Stimulated activated effector memory CD8-positive, alpha-beta T cell treated with anti-CD3 and anti-CD28 coated beads, Interleukin-12 subunit alpha, Interleukin-12 subunit beta, amount 100 ng/mL, for 72 hours (primary cell): ENCODE data around the gene PPP1R1B.

Experiments used
- ATAC-seq: fragments of 150-1000 bp; cut with Tn5 transposase; 2 replicates; pipeline ENCODE4 v1.10.0; 2021
- DNase-seq, 2 donors: peaks; one replicate each; pipeline ENCODE4 v3.0.0; 2021 to 2022; ENCODE audit warnings: low spot score in 2 of 2
- H3K27ac Mint-ChIP-seq: one replicate; pipeline ENCODE4 v1.8.0; 2022; ENCODE audit warnings: mild to moderate bottlenecking, mixed read lengths
- H3K36me3 Mint-ChIP-seq: one replicate; pipeline ENCODE4 v1.8.0; 2022; ENCODE audit warnings: mild to moderate bottlenecking, mixed read lengths
- H3K4me1 Mint-ChIP-seq: one replicate; pipeline ENCODE4 v1.8.0; 2022; ENCODE audit warnings: mixed read lengths
- H3K4me3 Mint-ChIP-seq: one replicate; pipeline ENCODE4 v1.8.0; 2022; ENCODE audit warnings: mild to moderate bottlenecking, mixed read lengths
- H3K9me3 Mint-ChIP-seq: one replicate; pipeline ENCODE4 v1.8.0; 2022; ENCODE audit warnings: mixed read lengths

PPP1R1B gene

GRCh38 chr17:39606434-39607056, 20.2 kb upstream of the PPP1R1B start:
- Mint-ChIP-seq H3K36me3 (no peaks in the 10 kb centered on the region), H3K4me3 (peak overlapping the region; percentile 36)

GRCh38 chr17:39607057-39607850, 19.5 kb upstream of the PPP1R1B start:
- ATAC-seq (no peak), DNase-seq (peak in 1 of 2 donors; percentile 53)
- H3K4me3 Mint-ChIP-seq: peak overlapping the region; percentile 36

More at GRCh38 chr17:39606434-39607056, 20.2 kb upstream of the PPP1R1B start:
- Mint-ChIP-seq H3K27ac (no peak overlapping the region), H3K9me3 (no peaks in the 10 kb centered on the region), H3K4me1 (peaks cover 9% of the 10 kb centered on the region)
- ATAC-seq (no peak), DNase-seq (peak in 1 of 2 donors; percentile 55)

DNA sequence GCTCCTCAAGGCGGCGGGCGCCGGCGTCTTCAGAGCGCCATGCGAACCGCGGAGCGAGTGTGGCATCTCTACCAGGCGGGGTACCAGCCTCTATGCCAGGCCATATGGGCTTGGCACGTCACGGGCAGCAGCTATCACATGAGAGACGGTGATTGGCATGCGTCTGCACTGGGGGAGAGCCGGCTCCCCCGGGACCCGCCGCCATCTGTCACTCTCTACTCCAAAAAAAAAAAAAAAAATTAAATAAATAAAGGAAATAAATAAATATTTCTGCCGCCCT, 19.0 kb upstream of the PPP1R1B start, which contains the start of gene NEUROD2:
TSS of gene NEUROD2 (minus strand) at position 70 of the 280 bp plus-strand sequence. CDS start 1,321 bp downstream, outside the sequence.
- DNase-seq (peak in 1 of 2 donors; percentile 47), ATAC-seq (no peak)
- Mint-ChIP-seq H3K4me3 (peak within 1 kb of the TSS; percentile 36), H3K36me3 (no peaks in the 10 kb centered on the region), H3K9me3 (no peaks in the 10 kb centered on the region), H3K27ac (no peak within 1 kb of the TSS), H3K4me1 (peaks cover 9% of the 10 kb centered on the region)

More at GRCh38 chr17:39607057-39607850, 19.5 kb upstream of the PPP1R1B start:
- Mint-ChIP-seq H3K4me1 (peaks cover 9% of the 10 kb centered on the region), H3K36me3 (no peaks in the 10 kb centered on the region), H3K9me3 (no peaks in the 10 kb centered on the region), H3K27ac (no peak overlapping the region)

GRCh38 chr17:39608142-39608981, 18.4 kb upstream of the PPP1R1B start:
- H3K4me1 Mint-ChIP-seq: peaks cover 5% of the 10 kb centered on the region
- no peak overlapping the region for H3K4me3 Mint-ChIP-seq
- ATAC-seq: no peak
- no peak for DNase-seq
- no peak overlapping the region for H3K27ac Mint-ChIP-seq
- no peaks in the 10 kb centered on the region for H3K36me3 Mint-ChIP-seq
- H3K9me3 Mint-ChIP-seq: no peaks in the 10 kb centered on the region

DNA sequence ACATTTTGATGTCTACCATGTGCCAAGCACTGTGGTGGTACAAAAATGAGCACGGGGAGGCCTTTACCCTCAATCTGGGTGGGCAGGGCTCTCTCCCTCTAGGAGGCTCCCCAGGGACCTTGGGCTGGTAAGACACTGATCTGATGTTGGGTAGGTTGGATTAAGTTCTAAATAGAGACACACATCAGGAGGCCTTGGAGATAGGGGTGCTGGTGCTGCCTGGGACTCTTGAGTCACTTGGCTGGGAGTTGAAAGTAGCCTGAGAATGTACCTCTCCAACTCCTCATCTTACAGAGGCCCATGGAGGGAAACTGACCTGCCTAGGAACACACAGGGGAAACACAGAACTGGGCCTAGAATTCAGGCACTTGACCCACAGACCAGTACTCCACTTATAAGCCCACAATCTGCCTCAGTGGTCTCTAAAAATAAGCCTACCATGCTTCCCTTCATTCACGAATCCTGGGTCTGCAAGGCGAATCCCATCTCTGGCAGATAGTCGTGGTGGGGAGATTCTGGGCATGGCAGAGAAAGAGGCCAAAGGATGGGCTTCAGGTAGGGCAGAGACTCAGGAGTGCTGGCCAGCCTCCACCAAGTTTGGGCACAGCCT, 17.2 kb upstream of the PPP1R1B start:
- no peak for DNase-seq
- Mint-ChIP-seq H3K4me3 (no peak overlapping the region), H3K4me1 (no peaks in the 10 kb centered on the region), H3K36me3 (no peaks in the 10 kb centered on the region), H3K27ac (no peak overlapping the region), H3K9me3 (no peaks in the 10 kb centered on the region)
- ATAC-seq: no peak

DNA sequence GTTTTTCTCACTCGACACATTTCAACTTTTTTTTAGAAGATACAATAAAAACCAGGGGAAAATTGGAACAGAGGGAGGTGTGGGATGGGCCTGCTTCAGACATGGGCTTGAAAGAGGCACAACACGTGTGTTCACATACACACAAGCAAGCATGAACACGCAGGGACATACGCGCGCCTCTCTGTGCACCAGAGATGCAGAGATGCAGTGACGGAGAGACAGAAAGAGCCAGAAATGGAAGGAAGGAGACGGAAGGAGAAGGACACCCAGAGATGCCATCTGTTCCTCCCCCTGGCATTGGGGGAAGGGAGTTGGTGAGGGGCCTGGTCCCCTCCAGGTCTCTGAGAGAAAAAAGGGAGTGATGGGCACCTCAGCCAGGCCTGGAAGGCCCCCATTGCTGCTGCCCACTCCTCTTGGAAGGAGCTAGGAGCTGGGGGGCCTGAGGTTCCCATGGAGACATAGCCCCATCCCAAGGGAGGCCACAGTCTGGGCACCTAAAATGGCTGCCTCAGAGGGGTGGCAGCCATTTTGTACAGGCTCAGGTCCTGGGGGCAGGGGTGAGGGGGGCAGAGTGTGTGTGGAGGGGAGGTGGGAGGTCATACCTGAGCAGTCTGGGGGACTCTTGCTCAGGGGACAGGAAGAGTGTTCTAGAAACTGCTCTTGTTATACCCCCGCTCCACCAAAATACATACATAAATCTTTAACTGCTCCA, 15.2 kb upstream of the PPP1R1B start:
- H3K4me3 Mint-ChIP-seq: no peak overlapping the region
- no peak for ATAC-seq
- H3K27ac Mint-ChIP-seq: no peak overlapping the region
- DNase-seq: no peak
- no peaks in the 10 kb centered on the region for H3K4me1 Mint-ChIP-seq
- H3K36me3 Mint-ChIP-seq: no peaks in the 10 kb centered on the region
- no peaks in the 10 kb centered on the region for H3K9me3 Mint-ChIP-seq

DNA sequence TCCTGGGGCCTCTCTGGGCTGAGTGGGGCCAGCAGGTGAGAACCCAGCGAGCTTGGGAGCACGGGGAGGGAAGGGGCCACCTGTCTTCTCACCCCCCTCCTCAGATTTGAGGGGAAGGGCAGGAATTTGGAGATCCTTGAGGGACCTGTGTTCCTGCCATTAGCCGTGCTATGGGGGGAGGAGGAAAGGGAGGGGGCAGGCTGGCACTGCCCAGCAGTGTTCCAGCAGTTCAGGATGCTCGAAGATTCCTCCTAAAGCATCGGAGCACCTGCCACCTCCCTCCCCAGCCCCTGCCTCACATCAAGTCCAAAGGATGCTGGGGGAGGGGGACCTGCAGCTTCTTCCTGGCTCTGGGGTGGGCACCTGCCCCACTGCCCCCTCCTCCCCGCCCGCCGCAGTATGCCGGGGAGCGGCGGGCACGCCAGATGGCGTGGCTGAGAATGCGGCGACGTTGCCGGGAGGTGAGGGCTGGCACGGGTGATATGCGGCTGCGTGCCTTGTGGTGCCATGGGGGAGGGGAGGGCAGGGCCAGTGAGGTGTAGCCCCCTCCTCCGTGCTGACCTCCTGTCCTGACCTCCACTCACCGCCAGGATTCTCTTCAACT, 14.4 kb upstream of the PPP1R1B start:
- no peak overlapping the region for H3K27ac Mint-ChIP-seq
- H3K4me3 Mint-ChIP-seq: no peak overlapping the region
- H3K36me3 Mint-ChIP-seq: no peaks in the 10 kb centered on the region
- H3K9me3 Mint-ChIP-seq: no peaks in the 10 kb centered on the region
- no peaks in the 10 kb centered on the region for H3K4me1 Mint-ChIP-seq
- ATAC-seq (no peak), DNase-seq (no peak)

DNA sequence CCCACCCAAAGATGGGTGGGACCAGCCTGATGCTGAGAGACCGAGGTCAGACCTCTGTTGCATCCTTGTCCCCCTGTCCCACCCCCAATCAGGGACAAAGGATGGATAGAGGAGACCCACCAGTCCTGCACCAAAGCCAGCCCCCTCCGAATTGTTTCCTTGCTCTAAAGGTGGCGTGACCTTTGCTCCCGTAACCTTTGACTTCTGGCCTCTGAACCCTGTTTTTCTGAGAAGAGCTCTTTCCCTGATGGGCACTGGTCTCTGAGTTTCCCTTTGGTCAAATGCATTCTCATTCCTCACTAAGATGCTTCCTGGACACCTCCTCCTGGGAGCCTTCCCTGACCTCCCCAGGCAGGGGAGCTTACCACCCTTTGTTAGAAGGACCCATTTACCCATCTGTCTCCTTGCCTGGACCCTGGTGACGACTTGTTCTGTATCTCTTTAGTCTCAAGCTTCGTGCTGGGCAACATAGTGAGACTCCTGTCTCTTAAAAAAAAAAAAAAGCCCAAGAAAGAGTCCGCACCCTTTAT, 13.8 kb upstream of the PPP1R1B start:
- H3K4me1 Mint-ChIP-seq: no peaks in the 10 kb centered on the region
- no peaks in the 10 kb centered on the region for H3K9me3 Mint-ChIP-seq
- no peak overlapping the region for H3K27ac Mint-ChIP-seq
- H3K36me3 Mint-ChIP-seq: no peaks in the 10 kb centered on the region
- ATAC-seq: no peak
- H3K4me3 Mint-ChIP-seq: no peak overlapping the region
- DNase-seq: no peak

DNA sequence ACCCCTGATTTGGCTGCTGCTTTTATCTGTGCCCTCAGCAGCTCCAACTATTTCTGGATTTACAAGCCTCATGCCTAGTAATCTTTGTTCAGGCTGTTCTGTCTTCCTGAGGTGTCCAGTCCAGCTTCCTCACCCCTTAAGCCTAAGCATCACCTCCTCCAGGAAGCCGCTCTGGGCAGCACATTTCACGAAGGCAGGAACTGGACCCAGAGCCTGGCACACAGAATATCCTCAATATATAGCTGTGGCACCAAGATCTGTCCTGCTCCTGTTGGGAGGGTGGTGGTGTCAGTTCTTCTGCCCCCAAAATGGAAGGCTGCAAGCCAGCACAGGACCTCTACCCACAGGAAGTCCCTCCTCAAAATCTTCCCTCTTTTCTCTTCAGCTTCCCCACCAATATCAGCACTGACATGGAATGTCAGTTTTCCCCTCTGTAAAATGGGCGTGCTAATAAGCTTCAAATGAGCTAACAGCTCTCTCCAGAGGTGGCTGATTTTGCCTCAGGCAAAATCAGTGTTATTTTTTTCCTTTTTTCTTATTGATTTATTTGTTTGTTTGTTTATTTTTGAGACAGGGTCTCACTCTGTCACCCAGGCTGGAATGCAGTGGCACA, 12.1 kb upstream of the PPP1R1B start:
- Mint-ChIP-seq H3K4me3 (no peak overlapping the region), H3K4me1 (peaks cover 6% of the 10 kb centered on the region), H3K36me3 (no peaks in the 10 kb centered on the region), H3K9me3 (no peaks in the 10 kb centered on the region), H3K27ac (no peak overlapping the region)
- no peak for DNase-seq
- no peak for ATAC-seq

DNA sequence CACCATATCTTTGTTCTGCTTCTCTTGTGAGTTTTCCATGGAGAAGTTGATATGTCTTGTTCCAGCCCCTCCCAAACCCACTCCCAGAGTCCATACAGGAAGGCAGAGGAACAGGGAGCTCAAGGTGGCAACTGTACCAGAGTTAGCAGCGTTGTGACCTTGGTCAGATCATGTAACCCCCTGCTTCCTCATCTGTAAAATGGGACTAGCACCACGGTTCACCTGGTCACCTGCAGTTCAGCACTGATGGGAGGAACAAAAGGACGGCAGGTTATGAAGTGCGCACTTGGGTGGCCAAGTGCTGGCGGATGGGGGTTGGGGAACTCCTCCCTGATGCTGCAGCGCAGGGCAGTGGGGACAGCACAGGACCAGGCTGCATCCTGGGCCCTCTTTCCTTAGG, 11.3 kb upstream of the PPP1R1B start:
- Mint-ChIP-seq H3K4me3 (no peak overlapping the region), H3K9me3 (no peaks in the 10 kb centered on the region), H3K36me3 (no peaks in the 10 kb centered on the region), H3K4me1 (peaks cover 6% of the 10 kb centered on the region), H3K27ac (no peak overlapping the region)
- DNase-seq (no peak), ATAC-seq (no peak)

GRCh38 chr17:39617100-39617445, 9.7 kb upstream of the PPP1R1B start:
- no peaks in the 10 kb centered on the region for H3K36me3 Mint-ChIP-seq
- H3K4me1 Mint-ChIP-seq: peaks cover 16% of the 10 kb centered on the region
- H3K4me3 Mint-ChIP-seq: peak overlapping the region; percentile 73
- DNase-seq: no peak
- no peaks in the 10 kb centered on the region for H3K9me3 Mint-ChIP-seq
- no peak overlapping the region for H3K27ac Mint-ChIP-seq
- ATAC-seq: no peak

DNA sequence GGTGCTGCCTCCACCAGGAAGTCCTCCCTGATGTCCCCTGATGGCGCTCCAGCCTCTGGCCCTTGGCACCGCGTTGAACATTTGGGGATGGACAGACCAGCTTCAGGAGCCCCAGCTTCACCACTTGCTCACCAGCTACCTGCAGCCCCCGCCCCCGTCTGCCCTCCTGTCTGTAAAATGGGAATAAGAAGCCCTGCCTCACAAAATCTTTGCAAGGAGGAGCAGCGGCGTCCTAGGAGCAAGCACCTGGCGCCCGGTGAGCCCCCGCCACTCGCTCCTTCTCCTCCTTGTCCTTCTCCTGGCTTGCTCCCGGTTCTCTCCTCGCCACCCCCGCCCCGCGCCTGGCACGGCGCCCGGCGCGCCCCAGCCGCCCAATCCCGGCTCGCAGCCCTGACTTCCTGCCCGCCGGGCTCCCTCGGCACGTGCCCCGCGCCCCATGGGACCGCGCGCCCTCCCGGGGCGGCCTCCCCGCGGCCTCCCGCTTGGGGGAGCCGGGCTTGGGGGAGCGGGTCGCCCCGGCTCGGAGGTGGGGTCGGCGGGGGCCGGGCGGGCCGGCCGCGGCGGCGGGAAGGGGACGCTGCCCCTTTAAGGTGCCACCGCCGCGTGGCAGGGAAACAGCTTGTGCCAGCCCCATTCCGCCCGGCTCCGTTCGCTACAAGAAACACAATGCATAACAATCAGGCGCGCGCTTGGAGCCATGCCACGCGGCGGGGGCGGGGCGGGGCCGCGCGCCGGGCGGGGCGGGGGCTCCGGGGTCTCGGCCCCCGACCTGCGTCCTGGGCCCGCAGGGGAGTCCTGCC, 9.1 kb upstream of the PPP1R1B start:
- no peaks in the 10 kb centered on the region for H3K36me3 Mint-ChIP-seq
- H3K27ac Mint-ChIP-seq: no peak overlapping the region
- no peak for ATAC-seq

GRCh38 chr17:39618246-39618913, 8.4 kb upstream of the PPP1R1B start:
- Mint-ChIP-seq H3K4me1 (peaks cover 29% of the 10 kb centered on the region), H3K36me3 (no peaks in the 10 kb centered on the region), H3K27ac (no peak overlapping the region), H3K4me3 (peak overlapping the region; percentile 73), H3K9me3 (no peaks in the 10 kb centered on the region)
- DNase-seq: no peak
- ATAC-seq: no peak

More for the DNA sequence above, 9.1 kb upstream of the PPP1R1B start:
- Mint-ChIP-seq H3K9me3 (no peaks in the 10 kb centered on the region), H3K4me3 (peak overlapping the region; percentile 73), H3K4me1 (peaks cover 22% of the 10 kb centered on the region)
- peak in 1 of 2 donors; percentile 34 for DNase-seq
